Breast epithelium (tissue), 4 donors: ENCODE results near the gene REPS1. TPM values are rescaled to one million over a fixed set of nuclear protein-coding genes. Genes with fewer than 3 reads are reported as not detected.

ENCODE experiments used
- DNase-seq, 2 donors: peaks; one replicate each; pipeline ENCODE4 v3.0.0-alpha.2; 2019; ENCODE audit warnings: low spot score in 2 of 2
- H3K27ac ChIP-seq, 2 donors: fragments of 200-600 bp; sonication (generic) in 1 of 2; one replicate each; pipeline ENCODE4 v1.5.1; 2016 to 2019; ENCODE audit warnings: mild to moderate bottlenecking in 1 of 2
- H3K27me3 ChIP-seq, 2 donors: fragments of 200-600 bp; sonication (generic) in 1 of 2; one replicate each; pipeline versions ENCODE4 v1.5.1 to v1.6.0; 2017 to 2019; ENCODE audit warnings: control low read depth in 1 of 2, mild to moderate bottlenecking in 1 of 2
- H3K36me3 ChIP-seq: fragments of 200-600 bp; one replicate; pipeline ENCODE4 v1.5.1; 2019
- H3K4me1 ChIP-seq, 2 donors: fragments of 200-600 bp; sonication (generic); one replicate each; pipeline ENCODE4 v1.5.1; 2016 to 2019; ENCODE audit warnings: control low read depth in 1 of 2
- H3K4me3 ChIP-seq, 3 donors: fragments of 200-600 bp; sonication (generic); 1 replicate in 2 of 3; 2 replicates in 1 of 3; pipeline ENCODE4 v1.5.1; 2016 to 2019; ENCODE audit warnings: mild to moderate bottlenecking in 3 of 3, moderate library complexity in 2 of 3
- H3K9me3 ChIP-seq, 2 donors: fragments of 200-600 bp; sonication (generic) in 1 of 2; one replicate each; pipeline ENCODE4 v1.5.1; 2016 to 2019; ENCODE audit warnings: control low read depth in 1 of 2
- POLR2A ChIP-seq: fragments of 450-650 bp; IDR thresholded peaks from one replicate; pipeline ENCODE4 v1.6.1; 2016; ENCODE audit warnings: antibody characterized with exemption, mild to moderate bottlenecking, moderate library complexity
- POLR2AphosphoS5 ChIP-seq, 3 donors: sonication (generic); formaldehyde crosslinking; IDR thresholded peaks; one replicate each; pipeline ENCODE4 v1.6.1; 2017; ENCODE audit warnings: antibody characterized with exemption in 3 of 3
- intact Hi-C: fragments of 100-400 bp; cut with DNase I; formaldehyde crosslinking; loops from one replicate; pipeline ENCODE4 v1.15.1; 2023; ENCODE audit warnings: low total_unique reads
- total RNA-seq, 3 donors: library from RNA; depleted of rRNA; stranded (reverse); fragments of >200 nt; gene quantifications; one replicate each; pipeline ENCODE4 v1.1.0, GENCODE V29; 2016
- TF ChIP-seq, protein P1 (sequence below), 3 donors: fragments of 450-650 bp; IDR thresholded peaks; one replicate each; pipeline ENCODE4 v1.5.1; 2016 to 2017; ENCODE audit warnings: antibody characterized with exemption in 3 of 3, mild to moderate bottlenecking in 3 of 3, moderate library complexity in 3 of 3

The REPS1 gene
- total RNA-seq, 3 donors from 2014 or later, result 40.5 to 79.9 (median 66.5) TPM

DNA sequence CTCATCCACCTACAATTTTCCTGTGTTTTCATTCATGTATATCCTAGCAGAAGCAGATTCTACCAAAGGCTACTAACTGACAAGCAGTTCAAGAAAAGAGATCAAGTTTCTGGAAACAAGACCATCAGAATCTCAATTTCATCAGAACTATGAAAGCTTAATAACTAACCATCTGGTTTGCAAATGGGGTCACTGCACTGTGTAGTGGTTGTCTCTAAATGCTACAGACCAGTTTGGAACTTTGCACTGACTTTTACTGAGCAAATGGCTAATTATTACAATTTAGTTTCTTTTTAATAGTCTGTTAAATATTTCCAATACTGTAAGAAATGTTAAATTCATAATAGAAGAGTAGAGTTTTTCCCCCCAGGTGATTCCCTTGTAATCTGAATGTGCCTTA is 64.5 kb downstream of the REPS1 start:
- H3K27me3 ChIP-seq, result no peaks in the 10 kb centered on the region
- no peaks in the 10 kb centered on the region for H3K36me3 ChIP-seq
- no peak overlapping the region for H3K4me3 ChIP-seq
- H3K4me1 ChIP-seq, result no peaks in the 10 kb centered on the region
- DNase-seq, result no peak
- intact Hi-C loops, result no loop called here
- no peaks in the 10 kb centered on the region for H3K9me3 ChIP-seq
- TF ChIP-seq, protein P1, sequence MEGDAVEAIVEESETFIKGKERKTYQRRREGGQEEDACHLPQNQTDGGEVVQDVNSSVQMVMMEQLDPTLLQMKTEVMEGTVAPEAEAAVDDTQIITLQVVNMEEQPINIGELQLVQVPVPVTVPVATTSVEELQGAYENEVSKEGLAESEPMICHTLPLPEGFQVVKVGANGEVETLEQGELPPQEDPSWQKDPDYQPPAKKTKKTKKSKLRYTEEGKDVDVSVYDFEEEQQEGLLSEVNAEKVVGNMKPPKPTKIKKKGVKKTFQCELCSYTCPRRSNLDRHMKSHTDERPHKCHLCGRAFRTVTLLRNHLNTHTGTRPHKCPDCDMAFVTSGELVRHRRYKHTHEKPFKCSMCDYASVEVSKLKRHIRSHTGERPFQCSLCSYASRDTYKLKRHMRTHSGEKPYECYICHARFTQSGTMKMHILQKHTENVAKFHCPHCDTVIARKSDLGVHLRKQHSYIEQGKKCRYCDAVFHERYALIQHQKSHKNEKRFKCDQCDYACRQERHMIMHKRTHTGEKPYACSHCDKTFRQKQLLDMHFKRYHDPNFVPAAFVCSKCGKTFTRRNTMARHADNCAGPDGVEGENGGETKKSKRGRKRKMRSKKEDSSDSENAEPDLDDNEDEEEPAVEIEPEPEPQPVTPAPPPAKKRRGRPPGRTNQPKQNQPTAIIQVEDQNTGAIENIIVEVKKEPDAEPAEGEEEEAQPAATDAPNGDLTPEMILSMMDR (IDR thresholded peaks at IDR 0.05), result no peak
- no peak for TF ChIP-seq POLR2AphosphoS5 (IDR thresholded peaks at IDR 0.05)
- no peak for TF ChIP-seq POLR2A
- no peak overlapping the region for H3K27ac ChIP-seq

DNA sequence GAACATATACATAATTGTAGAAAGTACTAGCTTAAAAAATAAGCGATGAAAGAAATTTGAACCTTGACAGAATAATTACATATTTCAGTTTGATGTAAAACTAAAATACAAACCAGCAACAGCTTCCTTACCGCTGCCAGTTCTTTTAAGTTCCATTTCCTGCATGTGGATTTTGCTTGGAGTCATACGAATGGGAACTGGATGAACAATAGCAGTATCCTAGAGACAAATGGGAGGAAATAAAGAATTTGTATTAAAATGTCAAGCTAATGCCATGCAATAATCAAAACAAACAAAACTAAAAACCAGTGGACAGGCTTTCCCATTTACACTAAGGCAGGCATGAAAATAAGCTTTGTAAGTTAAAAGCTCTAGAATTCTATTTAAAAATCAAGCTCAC is 67.1 kb downstream of the REPS1 start:
- Histone ChIP-seq H3K4me3 (no peak overlapping the region), H3K27ac (no peak overlapping the region), H3K36me3 (no peaks in the 10 kb centered on the region), H3K27me3 (no peaks in the 10 kb centered on the region), H3K4me1 (no peaks in the 10 kb centered on the region), H3K9me3 (no peaks in the 10 kb centered on the region)
- intact Hi-C loops, result no loop called here
- TF ChIP-seq, protein P1 (IDR thresholded peaks at IDR 0.05), result no peak
- no peak for TF ChIP-seq POLR2A
- TF ChIP-seq POLR2AphosphoS5 (IDR thresholded peaks at IDR 0.05), result no peak
- no peak for DNase-seq

- H3K4me1 ChIP-seq, result no peaks in the 10 kb centered on the region
- intact Hi-C loops, result no loop called here
- no peaks in the 10 kb centered on the region for H3K9me3 ChIP-seq
- DNase-seq, result no peak
- H3K27me3 ChIP-seq, result no peaks in the 10 kb centered on the region
- H3K27ac ChIP-seq, result no peak overlapping the region
- TF ChIP-seq POLR2A (no peak), POLR2AphosphoS5 (IDR thresholded peaks at IDR 0.05) (no peak)
- TF ChIP-seq, protein P1 (IDR thresholded peaks at IDR 0.05), result no peak
- peaks cover 6% of the 10 kb centered on the region for H3K36me3 ChIP-seq
- no peak overlapping the region for H3K4me3 ChIP-seq
Observed at GRCh38 chr6:138914701-138915100, 73.4 kb downstream of the REPS1 start.

DNA sequence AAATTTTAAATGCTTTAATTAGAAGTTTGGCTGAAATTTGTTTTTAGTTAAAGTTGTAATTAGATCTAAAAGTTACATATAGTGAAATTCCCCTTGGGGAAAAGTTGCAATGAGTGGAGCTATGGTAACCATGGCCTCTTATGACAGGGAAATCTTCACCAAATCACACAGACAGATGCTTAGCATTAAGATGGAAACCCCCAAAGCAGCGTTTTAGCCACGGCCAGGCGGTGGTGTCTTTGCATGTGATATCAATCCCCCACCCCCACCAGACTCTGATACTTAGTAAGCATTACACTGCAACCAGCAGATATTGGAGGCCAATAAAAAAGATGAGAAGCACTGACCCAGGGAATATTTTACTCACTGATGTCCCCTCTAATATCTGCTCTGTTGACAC is 75.7 kb downstream of the REPS1 start:
- intact Hi-C loops, result no loop called here
- H3K4me1 ChIP-seq, result no peaks in the 10 kb centered on the region
- H3K9me3 ChIP-seq, result no peaks in the 10 kb centered on the region
- TF ChIP-seq POLR2A (no peak), POLR2AphosphoS5 (IDR thresholded peaks at IDR 0.05) (no peak)
- TF ChIP-seq, protein P1 (IDR thresholded peaks at IDR 0.05), result no peak
- H3K27ac ChIP-seq, result no peak overlapping the region
- H3K36me3 ChIP-seq, result peaks cover 6% of the 10 kb centered on the region
- H3K27me3 ChIP-seq, result no peaks in the 10 kb centered on the region
- no peak overlapping the region for H3K4me3 ChIP-seq
- no peak for DNase-seq

DNA sequence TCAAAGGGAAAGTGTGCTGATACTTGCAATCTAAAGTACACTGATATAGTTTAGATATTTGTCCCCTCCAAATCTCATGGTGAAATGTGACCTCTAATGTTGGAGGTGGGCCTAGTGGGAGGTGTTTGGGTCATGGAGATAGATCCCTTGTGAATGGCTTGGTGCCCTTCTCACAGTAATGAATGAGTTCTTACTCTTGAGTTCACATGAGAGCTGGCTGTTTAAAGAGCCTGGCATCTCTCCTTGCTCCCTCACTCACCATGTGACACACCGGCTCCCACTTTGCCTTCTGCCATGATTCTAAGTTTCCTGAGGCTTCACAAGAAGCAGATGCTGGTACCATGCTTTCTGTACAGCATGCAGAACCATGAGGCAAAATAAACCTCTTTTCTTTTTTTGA is 78.1 kb downstream of the REPS1 start:
- H3K36me3 ChIP-seq, result peaks cover 6% of the 10 kb centered on the region
- intact Hi-C loops, result no loop called here

More for the DNA sequence above, 78.1 kb downstream of the REPS1 start:
- Histone ChIP-seq H3K4me3 (no peak overlapping the region), H3K27ac (no peak overlapping the region), H3K9me3 (no peaks in the 10 kb centered on the region), H3K4me1 (no peaks in the 10 kb centered on the region), H3K27me3 (no peaks in the 10 kb centered on the region)
- TF ChIP-seq POLR2A (no peak), POLR2AphosphoS5 (IDR thresholded peaks at IDR 0.05) (no peak)
- TF ChIP-seq, protein P1 (IDR thresholded peaks at IDR 0.05), result no peak
- DNase-seq, result no peak
